ENCODE results near the gene OR1N1. TPM values are rescaled to one million over a fixed set of nuclear protein-coding genes. Genes with fewer than 3 reads are reported as not detected.
"Not testable (repeated sequence)": the region's sequence is repeated elsewhere in the genome, so short reads cannot be mapped to it uniquely, and the experiment has no call there.

Gene OR1N1
- total and polyA plus RNA-seq, 2 of the 4 experiments (the other 2 are of a cell fraction) = not detected

DNA sequence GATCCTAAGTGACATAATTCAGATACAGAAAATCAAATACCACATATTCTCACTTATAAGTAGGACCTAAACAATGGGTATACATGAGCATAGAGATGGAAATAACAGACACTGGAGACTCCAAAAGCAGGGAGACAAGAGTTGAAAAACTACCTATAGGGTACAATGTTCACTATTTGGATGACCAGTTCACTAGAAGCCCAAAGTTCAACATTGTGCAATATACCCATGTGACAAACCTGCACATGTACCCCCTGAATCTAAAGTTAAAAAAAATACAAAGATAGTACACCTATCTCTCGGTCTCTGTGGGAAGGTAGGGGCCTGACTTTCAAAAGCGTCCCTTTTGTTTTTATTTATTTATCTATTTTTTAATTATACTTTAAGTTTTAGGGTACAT is 11.7 kb upstream of the OR1N1 start:
- H3K9me3 ChIP-seq (ENCODE audit: control insufficient read depth, insufficient read depth, low read length) = no peaks in the 10 kb centered on the region
- H3K9ac ChIP-seq (ENCODE audit: low read depth, low read length) = no peak overlapping the region
- no peak overlapping the region for H2AK9ac ChIP-seq (replicated peaks; ENCODE audit: low read depth, low read length, poor library complexity)
- TF ChIP-seq CEBPB (IDR thresholded peaks at IDR 0.05; ENCODE audit: low read depth, low read length) (peak; percentile 33; the same call in 1 of the 2 replicates), RAD21 (IDR thresholded peaks at IDR 0.05; ENCODE audit: low read length) (no peak)
- BruUV-seq (replicated peaks) = no TSS peak
- no peak overlapping the region for H2AFZ ChIP-seq (replicated peaks; ENCODE audit: low read length, poor library complexity)
- H4K91ac ChIP-seq (ENCODE audit: insufficient read depth, low read depth, low read length) = no peak overlapping the region
- no peaks in the 10 kb centered on the region for H3K4me1 ChIP-seq (ENCODE audit: control insufficient read depth, insufficient read depth, low read length)
- intact Hi-C loops (cut with micrococcal nuclease) = no loop called here
- in situ Hi-C loops (cut with MboI; ENCODE audit: low sequenced_read_pairs) = no loop called here
- H3K56ac ChIP-seq (ENCODE audit: extremely low read depth, insufficient read depth, low read length) = no peak overlapping the region
- H3K4me2 ChIP-seq (ENCODE audit: low read depth, low read length) = no peak overlapping the region
- POLR2A ChIA-PET (ENCODE audit: unreplicated experiment) = no interaction called here
- no peak overlapping the region for H2BK20ac ChIP-seq (ENCODE audit: low read depth, low read length)
- H3K79me1 ChIP-seq (ENCODE audit: low read depth in 1 of 2, low read length in 2 of 2) = no peaks in the 10 kb centered on the region
- no peak overlapping the region for H2AK5ac ChIP-seq (ENCODE audit: low read depth, low read length)
- no peaks in the 10 kb centered on the region for H4K20me1 ChIP-seq (ENCODE audit: insufficient read depth, low read length)
- H4K5ac ChIP-seq (ENCODE audit: low read depth, low read length) = no peak overlapping the region
- H3K4me3 ChIP-seq (ENCODE audit: insufficient read depth, low read depth, low read length) = no peak overlapping the region
- no peak overlapping the region for H4K8ac ChIP-seq (ENCODE audit: low read depth in 2 of 2, low read length in 2 of 2)
- H2BK15ac ChIP-seq (ENCODE audit: low read depth, low read length) = no peak overlapping the region
- H3K27ac ChIP-seq (ENCODE audit: insufficient read depth, low read length) = no peak overlapping the region
- CTCF ChIA-PET = no interaction called here
- WGBS, 2 experiments (ENCODE audit: extremely low coverage in 2 of 2, insufficient read length in 1 of 2) = no CpG with 5 or more reads among the region's 2 CpGs
- H3K36me3 ChIP-seq (ENCODE audit: control insufficient read depth, insufficient read depth, low read length) = no peaks in the 10 kb centered on the region
- no peak overlapping the region for H3K14ac ChIP-seq (replicated peaks; ENCODE audit: low read depth, low read length)
- no peak overlapping the region for H3K4ac ChIP-seq (ENCODE audit: low read depth, low read length)
- no peak overlapping the region for H3K23ac ChIP-seq (ENCODE audit: low read depth, low read length)
- no peak overlapping the region for H2BK5ac ChIP-seq (ENCODE audit: low read depth, low read length, poor library complexity, severe bottlenecking)
- dilution Hi-C loops (cut with HindIII; ENCODE audit: low sequenced_read_pairs, unreplicated experiment) = no loop called here
- ATAC-seq (ENCODE audit: low read depth) = no peak
- no peaks in the 10 kb centered on the region for H3K9me1 ChIP-seq (ENCODE audit: insufficient read depth, low read length)
- no peak for DNase-seq
- no peaks in the 10 kb centered on the region for H3K27me3 ChIP-seq (ENCODE audit: control insufficient read depth, insufficient read depth, low read length)
- H3K18ac ChIP-seq (ENCODE audit: low read depth, low read length) = no peak overlapping the region
- no peak overlapping the region for H2BK120ac ChIP-seq (ENCODE audit: low read depth, low read length)

DNA sequence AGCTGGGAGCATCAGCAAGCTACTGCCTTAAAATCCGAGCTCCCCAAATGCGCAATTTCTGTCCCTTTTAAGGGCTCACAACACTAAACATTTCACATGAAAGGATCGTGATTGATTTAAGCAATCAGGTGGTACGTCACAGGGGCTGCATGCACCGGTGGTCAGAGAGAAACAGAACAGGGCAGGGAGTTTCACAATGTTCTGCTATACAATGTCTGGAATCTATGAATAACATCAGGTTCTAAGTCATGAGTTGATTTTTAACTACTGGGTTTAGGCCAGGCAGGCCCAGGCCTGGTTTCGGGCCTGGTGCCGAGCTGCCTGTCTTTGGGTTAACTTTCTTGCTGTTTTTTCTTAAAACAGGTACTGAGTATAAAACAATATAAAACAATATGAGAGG is 10.0 kb upstream of the OR1N1 start:
- H2BK15ac ChIP-seq (ENCODE audit: low read depth, low read length); H3K9me3 ChIP-seq (ENCODE audit: control insufficient read depth, insufficient read depth, low read length); H3K18ac ChIP-seq (ENCODE audit: low read depth, low read length); intact Hi-C loops (cut with micrococcal nuclease); H4K20me1 ChIP-seq (ENCODE audit: insufficient read depth, low read length); H3K4me2 ChIP-seq (ENCODE audit: low read depth, low read length); H4K91ac ChIP-seq (ENCODE audit: insufficient read depth, low read depth, low read length); H2AK9ac ChIP-seq (replicated peaks; ENCODE audit: low read depth, low read length, poor library complexity); H3K36me3 ChIP-seq (ENCODE audit: control insufficient read depth, insufficient read depth, low read length); H3K27ac ChIP-seq (ENCODE audit: insufficient read depth, low read length); H2BK5ac ChIP-seq (ENCODE audit: low read depth, low read length, poor library complexity, severe bottlenecking); ATAC-seq (ENCODE audit: low read depth); H3K27me3 ChIP-seq (ENCODE audit: control insufficient read depth, insufficient read depth, low read length); H3K14ac ChIP-seq (replicated peaks; ENCODE audit: low read depth, low read length); H4K8ac ChIP-seq (ENCODE audit: low read depth in 2 of 2, low read length in 2 of 2); H3K4me1 ChIP-seq (ENCODE audit: control insufficient read depth, insufficient read depth, low read length); H3K79me1 ChIP-seq (ENCODE audit: low read depth in 1 of 2, low read length in 2 of 2); BruUV-seq (replicated peaks); H3K4me3 ChIP-seq (ENCODE audit: insufficient read depth, low read depth, low read length); H4K5ac ChIP-seq (ENCODE audit: low read depth, low read length); H2BK120ac ChIP-seq (ENCODE audit: low read depth, low read length); in situ Hi-C loops (cut with MboI; ENCODE audit: low sequenced_read_pairs); H3K56ac ChIP-seq (ENCODE audit: extremely low read depth, insufficient read depth, low read length); H2AK5ac ChIP-seq (ENCODE audit: low read depth, low read length); H3K9ac ChIP-seq (ENCODE audit: low read depth, low read length); H3K4ac ChIP-seq (ENCODE audit: low read depth, low read length); H3K9me1 ChIP-seq (ENCODE audit: insufficient read depth, low read length); DNase-seq; dilution Hi-C loops (cut with HindIII; ENCODE audit: low sequenced_read_pairs, unreplicated experiment); H2BK20ac ChIP-seq (ENCODE audit: low read depth, low read length); H3K23ac ChIP-seq (ENCODE audit: low read depth, low read length); H2AFZ ChIP-seq (replicated peaks; ENCODE audit: low read length, poor library complexity); POLR2A ChIA-PET (ENCODE audit: unreplicated experiment): not testable (repeated sequence)
- CTCF ChIA-PET = interaction anchor here (0.6 kb wide), 1 partner anchor 13 kb away, joined by 3 read pairs; no protein-coding TSS in a partner anchor
- 80% methylated on average over 1 of the region's 7 CpGs; no CpG with 5 or more reads in 1 of the 2 experiments for WGBS, 2 experiments (ENCODE audit: extremely low coverage in 2 of 2, insufficient read length in 1 of 2)
